Mesenchymal stem cell (in vitro differentiated cells and primary cell): ENCODE measurements around the gene TRAPPC10.

ENCODE experiments used
- DNase-seq: peaks from one replicate; pipeline ENCODE4 v3.0.0-alpha.2; 2013
- H2AFZ ChIP-seq: one replicate; pipeline ENCODE4 v1.6.1; 2013; ENCODE audit warnings: low read depth, mild to moderate bottlenecking, control low read depth, inconsistent platforms, low read length, moderate library complexity
- H2AK5ac ChIP-seq: 2 replicates; pipeline ENCODE4 v1.6.1; 2013; ENCODE audit warnings: low read length, moderate library complexity, mild to moderate bottlenecking, inconsistent platforms; ENCODE audit not compliant: severe bottlenecking
- H2BK120ac ChIP-seq: one replicate; pipeline ENCODE4 v1.6.1; 2013; ENCODE audit warnings: low read depth, mild to moderate bottlenecking, inconsistent platforms, low read length, moderate library complexity
- H2BK12ac ChIP-seq, 2 experiments: one replicate each; pipeline ENCODE4 v1.6.1; 2013; ENCODE audit warnings: inconsistent platforms in 2 of 2, low read length in 2 of 2, mild to moderate bottlenecking in 2 of 2, moderate library complexity in 2 of 2, control low read depth in 1 of 2
- H2BK15ac ChIP-seq: one replicate; pipeline ENCODE4 v1.6.1; 2013; ENCODE audit warnings: mild to moderate bottlenecking, low read depth, inconsistent platforms; ENCODE audit not compliant: poor library complexity, severe bottlenecking
- H2BK5ac ChIP-seq: 2 replicates; pipeline ENCODE4 v1.6.1; 2013; ENCODE audit warnings: low read depth, mild to moderate bottlenecking, low read length, control low read depth, inconsistent platforms; ENCODE audit not compliant: poor library complexity, severe bottlenecking
- H3K14ac ChIP-seq, 2 experiments: one replicate each; pipeline ENCODE4 v1.6.1; 2013; ENCODE audit warnings: inconsistent platforms in 2 of 2, low read length in 2 of 2, control low read depth in 1 of 2, mild to moderate bottlenecking in 1 of 2, moderate library complexity in 1 of 2
- H3K18ac ChIP-seq, 2 experiments: one replicate each; pipeline ENCODE4 v1.6.1; 2013; ENCODE audit warnings: inconsistent platforms in 2 of 2, low read length in 2 of 2, control low read depth in 1 of 2, low read depth in 1 of 2, mild to moderate bottlenecking in 1 of 2
- H3K23ac ChIP-seq, 2 experiments: one replicate each; pipeline ENCODE4 v1.6.1; 2013; ENCODE audit warnings: inconsistent platforms in 2 of 2, low read length in 2 of 2, mild to moderate bottlenecking in 2 of 2, moderate library complexity in 2 of 2, control low read depth in 1 of 2
- H3K27ac ChIP-seq: 2 replicates; pipeline ENCODE4 v1.5.1; 2013; ENCODE audit warnings: mild to moderate bottlenecking, moderate library complexity, low read length, control low read depth, inconsistent platforms; ENCODE audit not compliant: poor library complexity, severe bottlenecking
- H3K27me3 ChIP-seq, 2 experiments: 2 replicates each; pipeline versions ENCODE4 v1.6.1 to v1.7.0; 2013; ENCODE audit warnings: low read length in 2 of 2, mild to moderate bottlenecking in 2 of 2, moderate library complexity in 2 of 2, control low read depth in 1 of 2, inconsistent platforms in 1 of 2; ENCODE audit not compliant: control insufficient read depth in 1 of 2, insufficient read depth in 1 of 2
- H3K36me3 ChIP-seq, 2 experiments: 2 replicates each; pipeline versions ENCODE4 v1.6.1 to v1.7.0; 2013; ENCODE audit warnings: low read length in 2 of 2, control low read depth in 1 of 2, inconsistent platforms in 1 of 2, low read depth in 1 of 2, mild to moderate bottlenecking in 1 of 2; ENCODE audit not compliant: insufficient read depth in 2 of 2, control insufficient read depth in 1 of 2
- H3K4ac ChIP-seq, 2 experiments: one replicate each; pipeline ENCODE4 v1.6.1; 2013; ENCODE audit warnings: inconsistent platforms in 2 of 2, low read length in 2 of 2, mild to moderate bottlenecking in 2 of 2, moderate library complexity in 2 of 2, control low read depth in 1 of 2, low read depth in 1 of 2
- H3K4me1 ChIP-seq: 2 replicates; pipeline ENCODE4 v1.6.1; 2013; ENCODE audit warnings: low read depth, low read length, control low read depth; ENCODE audit not compliant: control insufficient read depth, insufficient read depth
- H3K4me2 ChIP-seq: 2 replicates; pipeline ENCODE4 v1.6.1; 2013; ENCODE audit warnings: low read length, mild to moderate bottlenecking, inconsistent platforms; ENCODE audit not compliant: poor library complexity, severe bottlenecking
- H3K4me3 ChIP-seq, 2 experiments: 2 replicates each; pipeline versions ENCODE4 v1.5.1 to v1.7.0; 2013; ENCODE audit warnings: low read length in 2 of 2, mild to moderate bottlenecking in 2 of 2, control low read depth in 1 of 2, low read depth in 1 of 2; ENCODE audit not compliant: insufficient read depth in 1 of 2
- H3K79me1 ChIP-seq: replicated peaks from 2 replicates; pipeline ENCODE4 v1.6.1; 2013; ENCODE audit warnings: mild to moderate bottlenecking, control low read depth, low read length, inconsistent platforms; ENCODE audit not compliant: poor library complexity, severe bottlenecking
- H3K9ac ChIP-seq: 2 replicates; pipeline ENCODE4 v1.7.0; 2013; ENCODE audit warnings: mild to moderate bottlenecking, low read length, moderate library complexity
- H3K9me3 ChIP-seq: 2 replicates; pipeline ENCODE4 v1.7.0; 2013; ENCODE audit warnings: mild to moderate bottlenecking, low read length; ENCODE audit not compliant: control insufficient read depth
- H4K8ac ChIP-seq: one replicate; pipeline ENCODE4 v1.6.1; 2013; ENCODE audit warnings: inconsistent platforms, mild to moderate bottlenecking, low read length, moderate library complexity
- H4K91ac ChIP-seq: one replicate; pipeline ENCODE4 v1.6.1; 2013; ENCODE audit warnings: mild to moderate bottlenecking, low read length, inconsistent platforms
- WGBS: methylation state at CpG from one replicate; pipeline ENCODE4 v1.1.7; 2013; ENCODE audit warnings: mixed read lengths; 5-methylcytosine and 5-hydroxymethylcytosine counted together

TRAPPC10 gene

DNA sequence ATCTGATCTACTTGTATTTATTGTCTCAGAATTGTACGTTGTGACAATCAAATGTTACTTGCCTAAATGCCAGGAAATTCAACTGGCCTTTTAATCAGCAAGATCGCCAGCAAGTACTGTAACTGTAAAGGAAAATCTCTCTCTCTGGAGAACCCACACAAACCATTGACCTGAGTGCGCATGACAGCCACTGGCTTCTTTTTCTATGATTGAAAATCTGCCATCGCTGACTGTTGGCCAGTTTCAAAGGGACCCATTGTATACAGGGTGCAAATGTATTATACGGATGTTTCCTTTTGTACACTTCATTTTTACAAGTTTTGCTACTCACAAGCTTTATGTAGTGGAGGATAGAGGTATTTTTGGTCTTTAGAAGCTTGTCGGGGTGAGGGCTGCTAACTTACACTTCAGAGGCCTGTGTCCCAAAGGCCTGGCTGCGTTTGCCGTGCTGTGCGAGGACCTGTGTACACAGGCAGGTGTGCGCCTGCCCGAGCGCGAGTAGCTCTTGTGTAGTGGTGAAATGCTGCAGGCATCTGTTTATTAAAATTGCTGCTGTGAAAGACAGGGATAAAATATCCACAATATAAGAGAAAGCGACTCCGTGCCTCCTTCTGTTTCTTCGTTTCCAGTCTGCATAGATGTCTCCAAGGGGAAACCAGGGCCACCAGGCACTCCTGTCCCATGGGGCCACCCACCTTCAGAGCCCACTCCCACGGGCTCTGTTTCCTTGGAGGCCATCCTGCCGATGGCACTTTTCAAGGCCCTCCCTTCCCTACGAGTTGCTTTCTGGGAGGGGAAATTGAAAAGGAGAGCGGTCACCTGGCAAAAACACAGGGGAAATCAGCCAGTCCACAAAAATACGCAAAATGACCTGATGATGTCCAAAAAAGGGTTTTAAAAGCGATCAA, 25.3 kb upstream of the TRAPPC10 start:
- no peak overlapping the region for H3K18ac ChIP-seq
- H4K91ac ChIP-seq = no peak overlapping the region
- no peak overlapping the region for H2BK5ac ChIP-seq
- H3K23ac ChIP-seq = no peak overlapping the region
- H3K4me1 ChIP-seq = peaks cover 14% of the 10 kb centered on the region
- WGBS = 96% methylated on average over 21 of the region's 22 CpGs
- H4K8ac ChIP-seq = no peak overlapping the region
- peaks cover 0 to 29% of the 10 kb centered on the region in 2 experiments for H3K27me3 ChIP-seq
- H3K4me3 ChIP-seq = no peak overlapping the region
- no peaks in the 10 kb centered on the region for H3K79me1 ChIP-seq
- no peak overlapping the region for H2AFZ ChIP-seq
- H2AK5ac ChIP-seq = no peak overlapping the region
- H3K14ac ChIP-seq = no peak overlapping the region
- no peak overlapping the region for H3K4me2 ChIP-seq
- H3K27ac ChIP-seq = no peak overlapping the region
- no peak for DNase-seq
- no peak overlapping the region for H2BK15ac ChIP-seq
- H3K9ac ChIP-seq = no peak overlapping the region
- H3K4ac ChIP-seq = no peak overlapping the region
- H3K9me3 ChIP-seq = no peaks in the 10 kb centered on the region
- no peak overlapping the region for H2BK12ac ChIP-seq
- no peak overlapping the region for H2BK120ac ChIP-seq
- H3K36me3 ChIP-seq = peaks cover 7 to 29% of the 10 kb centered on the region in 2 experiments

DNA sequence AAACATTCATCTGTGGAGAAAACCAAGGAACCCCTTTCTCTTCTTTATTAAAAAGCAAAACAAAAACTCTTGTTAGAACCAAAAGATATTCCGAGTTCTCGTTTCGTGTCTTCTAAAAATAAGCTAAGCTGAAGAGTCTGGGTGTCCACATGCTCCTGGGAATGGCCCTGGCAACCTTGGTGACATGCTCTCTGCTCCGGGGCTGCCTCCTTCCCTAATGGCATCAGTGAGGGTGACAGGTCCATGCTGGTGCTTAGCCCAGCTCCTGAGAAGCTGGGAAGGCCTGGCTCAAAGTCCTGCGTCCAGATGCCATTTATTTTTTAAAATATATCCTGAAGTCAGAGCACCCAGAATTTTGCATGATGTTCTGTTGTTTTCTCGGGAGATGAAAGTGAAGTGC, 24.6 kb upstream of the TRAPPC10 start:
- Histone ChIP-seq H2AFZ (no peak overlapping the region), H2BK120ac (no peak overlapping the region), H3K27ac (no peak overlapping the region), H3K36me3 (peaks cover 0 to 23% of the 10 kb centered on the region in 2 experiments), H4K91ac (no peak overlapping the region), H2AK5ac (no peak overlapping the region), H3K27me3 (peaks cover 0 to 34% of the 10 kb centered on the region in 2 experiments), H3K23ac (no peak overlapping the region), H3K4ac (no peak overlapping the region), H2BK12ac (no peak overlapping the region), H3K4me2 (no peak overlapping the region), H3K4me3 (no peak overlapping the region), H3K18ac (no peak overlapping the region), H3K4me1 (peaks cover 10% of the 10 kb centered on the region), H2BK5ac (no peak overlapping the region), H3K79me1 (no peaks in the 10 kb centered on the region), H3K9me3 (no peaks in the 10 kb centered on the region), H3K9ac (no peak overlapping the region), H4K8ac (no peak overlapping the region), H2BK15ac (no peak overlapping the region), H3K14ac (no peak overlapping the region)
- WGBS = 90% methylated on average over 6 of the region's 6 CpGs
- DNase-seq = no peak

- no peak overlapping the region for H3K27ac ChIP-seq
- no peak overlapping the region for H3K4me3 ChIP-seq
- H3K9ac ChIP-seq = no peak overlapping the region
- DNase-seq = no peak
- no peaks in the 10 kb centered on the region for H3K9me3 ChIP-seq
- H3K14ac ChIP-seq = no peak overlapping the region
- no peak overlapping the region for H4K8ac ChIP-seq
- H3K23ac ChIP-seq = no peak overlapping the region
- H4K91ac ChIP-seq = no peak overlapping the region
- no peak overlapping the region for H2BK12ac ChIP-seq
- 96% methylated on average over 9 of the region's 9 CpGs for WGBS
- peaks cover 0 to 34% of the 10 kb centered on the region in 2 experiments for H3K27me3 ChIP-seq
- H2AK5ac ChIP-seq = no peak overlapping the region
- H2BK5ac ChIP-seq = no peak overlapping the region
- H2BK120ac ChIP-seq = no peak overlapping the region
- H3K4me1 ChIP-seq = peaks cover 9% of the 10 kb centered on the region
- H3K36me3 ChIP-seq = peaks cover 0 to 18% of the 10 kb centered on the region in 2 experiments
- H3K4ac ChIP-seq = no peak overlapping the region
- no peak overlapping the region for H3K4me2 ChIP-seq
- H2AFZ ChIP-seq = no peak overlapping the region
- H3K18ac ChIP-seq = no peak overlapping the region
- H2BK15ac ChIP-seq = no peak overlapping the region
- no peaks in the 10 kb centered on the region for H3K79me1 ChIP-seq
Observed at GRCh38 chr21:43988016-43988415, 24.1 kb upstream of the TRAPPC10 start.

DNA sequence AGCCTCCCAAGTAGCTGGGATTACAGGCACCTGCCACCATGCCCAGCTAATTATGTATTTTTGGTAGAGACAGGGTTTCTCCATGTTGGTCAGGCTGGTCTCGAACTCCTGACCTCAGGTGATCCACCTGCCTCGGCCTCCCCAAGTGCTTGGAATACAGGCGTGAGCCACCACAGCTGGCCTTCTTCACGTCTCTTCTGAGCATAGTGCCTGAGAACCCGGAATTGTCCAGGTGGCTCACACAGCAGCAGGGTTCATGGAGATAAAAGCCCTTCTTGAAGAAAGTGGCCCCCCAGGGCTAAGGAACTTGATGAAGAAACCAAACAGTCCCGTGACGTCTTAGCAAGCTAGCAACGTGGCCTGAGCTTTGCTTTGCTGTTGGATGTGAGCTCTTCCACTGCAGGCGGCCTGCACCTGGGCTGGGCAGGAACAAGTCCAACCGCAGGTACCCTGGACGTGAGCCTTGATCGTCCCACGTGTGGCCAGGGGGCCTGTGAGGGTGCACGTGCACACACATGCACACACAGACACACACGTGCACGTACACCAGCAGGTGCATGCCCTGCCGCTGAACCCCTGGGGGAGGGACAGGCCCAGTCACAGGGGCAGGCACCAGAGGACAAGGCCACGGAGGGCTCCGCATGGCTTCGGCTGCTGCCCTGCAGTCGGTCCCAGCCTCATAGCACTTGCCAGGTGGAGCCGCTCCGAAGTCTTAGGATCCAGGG, 23.4 kb upstream of the TRAPPC10 start:
- no peaks in the 10 kb centered on the region for H3K79me1 ChIP-seq
- H2BK5ac ChIP-seq = no peak overlapping the region
- 93% methylated on average over 23 of the region's 23 CpGs for WGBS
- no peak overlapping the region for H3K4ac ChIP-seq
- no peak overlapping the region for H3K27ac ChIP-seq
- no peak overlapping the region for H3K4me3 ChIP-seq
- no peak overlapping the region for H3K4me2 ChIP-seq
- no peak overlapping the region for H3K14ac ChIP-seq
- no peak overlapping the region for H4K91ac ChIP-seq
- H2AK5ac ChIP-seq = no peak overlapping the region
- no peak overlapping the region for H3K9ac ChIP-seq
- H2BK12ac ChIP-seq = no peak overlapping the region
- H3K9me3 ChIP-seq = no peaks in the 10 kb centered on the region
- peaks cover 8% of the 10 kb centered on the region for H3K4me1 ChIP-seq
- peaks cover 0 to 36% of the 10 kb centered on the region in 2 experiments for H3K27me3 ChIP-seq
- no peak overlapping the region for H3K18ac ChIP-seq
- no peak overlapping the region for H3K23ac ChIP-seq
- no peak overlapping the region for H2BK120ac ChIP-seq
- no peak overlapping the region for H4K8ac ChIP-seq
- no peak for DNase-seq
- H2AFZ ChIP-seq = no peak overlapping the region
- peaks cover 0 to 13% of the 10 kb centered on the region in 2 experiments for H3K36me3 ChIP-seq
- no peak overlapping the region for H2BK15ac ChIP-seq
